ENCODE data around the gene FICD. TPM values are rescaled to one million over a fixed set of nuclear protein-coding genes. Genes with fewer than 3 reads are reported as not detected.

The FICD gene
- total and polyA plus RNA-seq, 2 donors (not counting 1 experiment from before 2014, with no cell fraction given) = 1.2 to 9.1 TPM

DNA sequence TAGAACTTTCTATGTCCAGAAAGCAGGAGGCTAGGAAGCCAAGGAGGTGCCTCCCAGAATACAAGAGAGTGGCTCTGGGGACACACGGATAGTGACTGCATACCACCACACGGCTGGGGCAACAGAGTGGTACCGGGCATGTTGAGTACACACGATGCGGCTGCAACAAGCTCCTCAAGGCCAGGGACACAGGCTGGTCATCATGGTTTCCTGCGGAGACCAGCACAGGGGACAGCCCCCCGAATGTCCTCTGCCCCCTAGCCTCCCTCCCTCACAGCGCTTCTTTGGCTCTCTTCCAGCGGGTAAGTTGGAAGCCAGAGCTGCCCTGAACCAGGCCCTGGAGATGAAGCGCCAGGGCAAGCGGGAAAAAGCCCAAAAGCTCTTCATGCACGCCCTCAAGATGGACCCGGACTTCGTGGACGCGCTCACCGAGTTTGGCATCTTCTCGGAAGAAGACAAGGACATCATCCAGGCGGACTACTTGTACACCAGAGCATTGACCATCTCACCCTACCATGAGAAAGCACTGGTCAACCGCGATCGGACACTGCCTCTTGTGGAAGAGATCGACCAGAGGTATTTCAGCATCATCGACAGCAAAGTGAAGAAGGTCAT is 3.1 kb downstream of the FICD start:
- H4K20me1 ChIP-seq (ENCODE audit: control insufficient read depth, insufficient read depth, low read length, poor library complexity, severe bottlenecking) = no peaks in the 10 kb centered on the region
- H2AFZ ChIP-seq (ENCODE audit: insufficient read depth, low read depth, low read length, poor library complexity, severe bottlenecking) = no peak overlapping the region
- peaks cover 6 to 17% of the 10 kb centered on the region in 2 donors for H3K4me1 ChIP-seq (ENCODE audit: control insufficient read depth in 2 of 2, insufficient read depth in 2 of 2, low read length in 2 of 2)
- no peaks in the 10 kb centered on the region for H3K27me3 Mint-ChIP-seq
- H3K4me2 ChIP-seq (replicated peaks; ENCODE audit: low read depth, low read length, poor library complexity, severe bottlenecking) = no peak overlapping the region
- H3K9me3 ChIP-seq (ENCODE audit: control extremely low read depth in 1 of 3, control insufficient read depth in 2 of 3, insufficient read depth in 1 of 3, low read length in 2 of 3) = no peaks in the 10 kb centered on the region
- H3K79me2 ChIP-seq (ENCODE audit: control insufficient read depth, insufficient read depth, low read length) = peaks cover 8% of the 10 kb centered on the region
- H3K9me3 Mint-ChIP-seq (ENCODE audit: insufficient read depth) = no peaks in the 10 kb centered on the region
- intact Hi-C loops (cut with micrococcal nuclease) = loop anchor here (5.0 kb wide), 1 partner anchor 284 kb away; no protein-coding TSS in a partner anchor
- no peak overlapping the region for H3K9ac ChIP-seq (ENCODE audit: low read length)
- H3K36me3 ChIP-seq (replicated peaks in 1 of 2; ENCODE audit: control extremely low read depth in 1 of 2, control insufficient read depth in 1 of 2, extremely low read depth in 1 of 2, insufficient read depth in 2 of 2, low read length in 1 of 2) = peaks cover 1 to 51% of the 10 kb centered on the region in 2 experiments
- WGBS (ENCODE audit: insufficient coverage) = 96% methylated on average over 24 of the region's 24 CpGs
- peaks cover 20% of the 10 kb centered on the region for H3K4me1 Mint-ChIP-seq
- peak overlapping the region; percentile 57 for H3K27ac Mint-ChIP-seq
- ATAC-seq (ENCODE audit: low read depth) = no peak
- H3K4me3 Mint-ChIP-seq = no peak overlapping the region
- ChIA-PET POLR2A (no interaction called here), CTCF (interaction anchor here (1.4 kb wide), 1 partner anchor 366 kb away, joined by 3 read pairs; no protein-coding TSS in a partner anchor)
- DNase-seq = peak; percentile 17
- TF ChIP-seq, protein P1, sequence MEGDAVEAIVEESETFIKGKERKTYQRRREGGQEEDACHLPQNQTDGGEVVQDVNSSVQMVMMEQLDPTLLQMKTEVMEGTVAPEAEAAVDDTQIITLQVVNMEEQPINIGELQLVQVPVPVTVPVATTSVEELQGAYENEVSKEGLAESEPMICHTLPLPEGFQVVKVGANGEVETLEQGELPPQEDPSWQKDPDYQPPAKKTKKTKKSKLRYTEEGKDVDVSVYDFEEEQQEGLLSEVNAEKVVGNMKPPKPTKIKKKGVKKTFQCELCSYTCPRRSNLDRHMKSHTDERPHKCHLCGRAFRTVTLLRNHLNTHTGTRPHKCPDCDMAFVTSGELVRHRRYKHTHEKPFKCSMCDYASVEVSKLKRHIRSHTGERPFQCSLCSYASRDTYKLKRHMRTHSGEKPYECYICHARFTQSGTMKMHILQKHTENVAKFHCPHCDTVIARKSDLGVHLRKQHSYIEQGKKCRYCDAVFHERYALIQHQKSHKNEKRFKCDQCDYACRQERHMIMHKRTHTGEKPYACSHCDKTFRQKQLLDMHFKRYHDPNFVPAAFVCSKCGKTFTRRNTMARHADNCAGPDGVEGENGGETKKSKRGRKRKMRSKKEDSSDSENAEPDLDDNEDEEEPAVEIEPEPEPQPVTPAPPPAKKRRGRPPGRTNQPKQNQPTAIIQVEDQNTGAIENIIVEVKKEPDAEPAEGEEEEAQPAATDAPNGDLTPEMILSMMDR (IDR thresholded peaks at IDR 0.05) = no peak
- TF ChIP-seq EZH2 (IDR thresholded peaks at IDR 0.05; ENCODE audit: borderline replicate concordance, insufficient read depth, low read depth, low read length, poor library complexity, severe bottlenecking) = no peak
- no peak overlapping the region for H3K27ac ChIP-seq (ENCODE audit: low read length in 2 of 2)
- H3K27me3 ChIP-seq (replicated peaks in 1 of 4; ENCODE audit: control extremely low read depth in 1 of 4, control insufficient read depth in 3 of 4, insufficient read depth in 4 of 4, low read length in 3 of 4) = no peaks in the 10 kb centered on the region
- no peak overlapping the region for H3K4me3 ChIP-seq (ENCODE audit: control extremely low read depth in 1 of 5, extremely low read depth in 1 of 5, insufficient read depth in 1 of 5, low read depth in 2 of 5, low read length in 4 of 5)
